ENCODE data around the gene KRCC1. TPM values are rescaled to one million over a fixed set of nuclear protein-coding genes. Genes with fewer than 3 reads are reported as not detected.

Gene KRCC1
- total and polyA plus RNA-seq, 2 experiments from 2014 or later: 10.3 to 12.5 TPM

GRCh38 chr2:88091943-88092342 is 36.4 kb upstream of the KRCC1 start:
- no peak overlapping the region for H3K27ac ChIP-seq (ENCODE audit: low read depth)
- no peaks in the 10 kb centered on the region for H3K4me1 ChIP-seq (ENCODE audit: insufficient read depth)
- no peak overlapping the region for H3K4me3 Mint-ChIP-seq
- no peaks in the 10 kb centered on the region for H3K79me2 ChIP-seq (replicated peaks; ENCODE audit: insufficient read depth)
- no peaks in the 10 kb centered on the region for H3K27me3 ChIP-seq (ENCODE audit: insufficient read depth)
- ATAC-seq: no peak
- DNase-seq (ENCODE audit: low spot score): no peak
- no peaks in the 10 kb centered on the region; the same call in 2 of the 3 replicates for H3K9me3 Mint-ChIP-seq
- H3K9me2 ChIP-seq (ENCODE audit: insufficient read depth): no peaks in the 10 kb centered on the region
- H3K4me3 ChIP-seq: no peak overlapping the region
- H3K36me3 ChIP-seq (ENCODE audit: insufficient read depth): no peaks in the 10 kb centered on the region
- peaks cover 16% of the 10 kb centered on the region for H3K4me1 Mint-ChIP-seq
- no peaks in the 10 kb centered on the region for H3K36me3 Mint-ChIP-seq (ENCODE audit: low read depth)
- no peak overlapping the region for H2AFZ ChIP-seq
- TF ChIP-seq CTCF (conservative IDR thresholded peaks at IDR 0.05; ENCODE audit: low read depth in 2 of 2) (no peak), STAT1 (IDR thresholded peaks at IDR 0.05; ENCODE audit: unreplicated experiment) (no peak), ZNF331 (CRISPR knock-in tag; IDR thresholded peaks at IDR 0.05; ENCODE audit: low read depth) (no peak), CREB1 (CRISPR knock-in tag; IDR thresholded peaks at IDR 0.05; ENCODE audit: low read depth) (no peak), ZNF114 (CRISPR knock-in tag; IDR thresholded peaks at IDR 0.05) (no peak), ZNF462 (CRISPR knock-in tag; IDR thresholded peaks at IDR 0.05) (no peak), POLR2AphosphoS5 (IDR thresholded peaks at IDR 0.05; ENCODE audit: low read depth) (no peak), JUNB (IDR thresholded peaks at IDR 0.05; ENCODE audit: unreplicated experiment) (no peak), ETS1 (IDR thresholded peaks at IDR 0.05) (no peak), REST (IDR thresholded peaks at IDR 0.05; ENCODE audit: unreplicated experiment) (no peak), EZH2 (IDR thresholded peaks at IDR 0.05; ENCODE audit: low read depth, unreplicated experiment) (no peak), NANOG (IDR thresholded peaks at IDR 0.05; ENCODE audit: borderline replicate concordance) (no peak), EZH2phosphoT487 (IDR thresholded peaks at IDR 0.05; ENCODE audit: unreplicated experiment) (no peak)
- H3F3A ChIP-seq (replicated peaks; ENCODE audit: low read depth): no peaks in the 10 kb centered on the region
- H3K27ac Mint-ChIP-seq: no peak overlapping the region
- H3K27me3 Mint-ChIP-seq (ENCODE audit: insufficient read depth, low read depth, poor library complexity): peaks cover 2% of the 10 kb centered on the region
- no peak overlapping the region for H3K4me2 ChIP-seq
- H4K20me1 ChIP-seq (replicated peaks; ENCODE audit: insufficient read depth): no peaks in the 10 kb centered on the region

All from GM23338 (cell line).